DOHH2 (cell line): ENCODE data around the gene CACNB4.
"Not testable (repeated sequence)": the region's sequence is repeated elsewhere in the genome, so short reads cannot be mapped to it uniquely, and the experiment has no call there.

Source experiments
- H3F3A ChIP-seq: fragments of 200-600 bp; sonication (generic), shearing (Covaris generic); 2 replicates; pipeline ENCODE4 v1.6.0; 2016; ENCODE audit warnings: antibody characterized with exemption, mild to moderate bottlenecking; ENCODE audit not compliant: control insufficient read depth, insufficient read depth
- H3K27ac ChIP-seq: fragments of 200-600 bp; sonication (generic); 2 replicates; pipeline ENCODE4 v1.5.1; 2014; ENCODE audit warnings: low read depth, mild to moderate bottlenecking, low read length, moderate library complexity
- H3K27me3 ChIP-seq: fragments of 200-600 bp; sonication (generic); 2 replicates; pipeline ENCODE4 v1.6.1; 2014; ENCODE audit warnings: mild to moderate bottlenecking, low read length, mixed read lengths; ENCODE audit not compliant: control insufficient read depth
- H3K36me3 ChIP-seq: fragments of 200-600 bp; sonication (generic); 2 replicates; pipeline ENCODE4 v1.6.1; 2014; ENCODE audit warnings: mild to moderate bottlenecking, low read length, moderate library complexity, mixed read lengths; ENCODE audit not compliant: control insufficient read depth
- H3K4me1 ChIP-seq: fragments of 200-600 bp; sonication (generic); 2 replicates; pipeline ENCODE4 v1.6.1; 2014; ENCODE audit warnings: mild to moderate bottlenecking, low read length, mixed read lengths; ENCODE audit not compliant: control insufficient read depth
- H3K4me2 ChIP-seq: fragments of 200-600 bp; sonication (generic); 2 replicates; pipeline ENCODE4 v1.6.0; 2014; ENCODE audit warnings: mild to moderate bottlenecking, low read length, moderate library complexity
- H3K4me3 ChIP-seq: fragments of 200-600 bp; sonication (generic); 2 replicates; pipeline ENCODE4 v1.5.1; 2014; ENCODE audit warnings: mild to moderate bottlenecking, low read length, mixed read lengths
- H3K79me2 ChIP-seq: fragments of 200-600 bp; sonication (generic); 2 replicates; pipeline ENCODE4 v1.6.1; 2014; ENCODE audit warnings: mild to moderate bottlenecking, low read length, mixed read lengths; ENCODE audit not compliant: control insufficient read depth
- H3K9me2 ChIP-seq: fragments of 200-600 bp; sonication (generic); replicated peaks from 2 replicates; pipeline ENCODE4 v1.6.1; 2014; ENCODE audit warnings: mild to moderate bottlenecking, low read length, mixed read lengths; ENCODE audit not compliant: control insufficient read depth
- H3K9me3 ChIP-seq: fragments of 200-600 bp; sonication (generic); 2 replicates; pipeline ENCODE4 v1.6.1; 2014; ENCODE audit warnings: antibody characterized with exemption, low read length, mixed read lengths; ENCODE audit not compliant: control insufficient read depth, insufficient read depth
- H4K20me1 ChIP-seq: fragments of 200-600 bp; sonication (generic); 2 replicates; pipeline ENCODE4 v1.6.0; 2014; ENCODE audit warnings: low read depth, mild to moderate bottlenecking, antibody characterized with exemption, low read length, moderate library complexity; ENCODE audit not compliant: control insufficient read depth, insufficient read depth
- EZH2phosphoT487 ChIP-seq: fragments of 200-600 bp; sonication (generic); IDR thresholded peaks from 2 replicates; pipeline ENCODE4 v1.6.1; 2017; ENCODE audit warnings: borderline replicate concordance, mild to moderate bottlenecking, antibody characterized with exemption, low read length, moderate library complexity, mixed read lengths
- TF ChIP-seq, protein P1 (sequence below): fragments of 200-600 bp; sonication (generic); IDR thresholded peaks from one replicate; pipeline ENCODE4 v1.5.1; 2014; ENCODE audit warnings: antibody characterized with exemption, mild to moderate bottlenecking, low read depth, low read length; ENCODE audit not compliant: poor library complexity, severe bottlenecking

The CACNB4 gene

DNA sequence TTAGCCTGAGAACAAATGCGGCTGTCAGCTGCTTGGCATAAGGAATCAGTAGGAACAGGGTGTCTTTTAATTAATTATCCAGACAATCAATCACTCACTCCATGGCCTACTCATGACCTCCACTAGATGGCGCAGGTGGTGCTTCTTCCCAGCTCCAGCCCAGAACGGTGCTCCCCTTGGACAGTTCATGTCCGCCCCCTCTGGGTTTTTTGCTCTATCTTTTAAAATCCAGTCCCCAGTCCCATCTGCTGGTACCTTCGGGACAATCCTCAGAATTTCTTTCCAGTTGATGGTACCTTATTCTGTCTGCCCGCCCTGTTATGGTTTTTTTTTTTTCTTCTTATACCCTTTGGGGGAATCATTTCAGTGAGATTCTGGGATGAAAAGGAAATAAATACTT is 99.8 kb downstream of the CACNB4 start:
- Histone ChIP-seq H3K27ac (no peak overlapping the region), H3K27me3 (peaks cover 9% of the 10 kb centered on the region), H4K20me1 (no peaks in the 10 kb centered on the region), H3K9me2 (no peaks in the 10 kb centered on the region), H3K4me3 (no peak overlapping the region), H3F3A (no peaks in the 10 kb centered on the region), H3K9me3 (no peaks in the 10 kb centered on the region), H3K4me2 (no peak overlapping the region), H3K36me3 (no peaks in the 10 kb centered on the region), H3K79me2 (no peaks in the 10 kb centered on the region), H3K4me1 (no peaks in the 10 kb centered on the region)
- TF ChIP-seq EZH2phosphoT487: no peak
- TF ChIP-seq, protein P1, sequence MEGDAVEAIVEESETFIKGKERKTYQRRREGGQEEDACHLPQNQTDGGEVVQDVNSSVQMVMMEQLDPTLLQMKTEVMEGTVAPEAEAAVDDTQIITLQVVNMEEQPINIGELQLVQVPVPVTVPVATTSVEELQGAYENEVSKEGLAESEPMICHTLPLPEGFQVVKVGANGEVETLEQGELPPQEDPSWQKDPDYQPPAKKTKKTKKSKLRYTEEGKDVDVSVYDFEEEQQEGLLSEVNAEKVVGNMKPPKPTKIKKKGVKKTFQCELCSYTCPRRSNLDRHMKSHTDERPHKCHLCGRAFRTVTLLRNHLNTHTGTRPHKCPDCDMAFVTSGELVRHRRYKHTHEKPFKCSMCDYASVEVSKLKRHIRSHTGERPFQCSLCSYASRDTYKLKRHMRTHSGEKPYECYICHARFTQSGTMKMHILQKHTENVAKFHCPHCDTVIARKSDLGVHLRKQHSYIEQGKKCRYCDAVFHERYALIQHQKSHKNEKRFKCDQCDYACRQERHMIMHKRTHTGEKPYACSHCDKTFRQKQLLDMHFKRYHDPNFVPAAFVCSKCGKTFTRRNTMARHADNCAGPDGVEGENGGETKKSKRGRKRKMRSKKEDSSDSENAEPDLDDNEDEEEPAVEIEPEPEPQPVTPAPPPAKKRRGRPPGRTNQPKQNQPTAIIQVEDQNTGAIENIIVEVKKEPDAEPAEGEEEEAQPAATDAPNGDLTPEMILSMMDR: peak; percentile 89

DNA sequence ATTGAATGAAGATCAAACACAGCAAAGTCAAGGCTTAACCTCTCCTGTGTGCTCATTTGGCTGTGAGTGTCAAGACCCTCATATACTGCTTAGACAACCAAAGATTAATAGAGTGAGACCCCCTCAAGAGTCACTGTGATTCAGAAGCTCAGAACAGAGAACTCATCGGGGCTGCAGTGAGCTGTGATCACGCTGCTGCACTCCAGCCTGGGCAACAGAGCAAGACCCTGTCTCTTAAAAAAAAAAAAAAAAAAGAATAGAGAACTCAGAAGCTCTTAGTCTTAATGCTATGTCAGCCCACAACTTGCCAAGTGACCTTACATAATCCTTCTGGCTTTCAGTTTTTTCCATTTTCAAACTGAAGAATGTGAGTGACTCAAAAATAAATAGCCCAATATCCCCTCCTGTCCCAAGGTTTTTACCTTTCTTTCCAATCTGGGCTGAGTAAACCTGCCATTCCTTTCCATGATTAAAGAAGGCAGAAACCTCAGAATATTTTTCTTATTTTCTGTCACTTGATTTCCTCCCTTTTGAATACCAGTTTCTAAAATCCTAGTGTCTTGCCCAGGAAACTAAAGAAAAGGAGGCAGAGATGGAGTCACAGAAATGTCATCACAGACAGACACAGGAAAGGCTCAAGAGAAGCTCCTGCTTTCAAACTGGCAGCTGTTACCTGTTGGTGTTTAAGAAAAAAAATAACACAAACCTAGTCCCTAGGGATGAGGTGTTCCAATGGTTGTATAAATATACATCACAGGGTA is 102.4 kb downstream of the CACNB4 start:
- H3K36me3 ChIP-seq: no peaks in the 10 kb centered on the region
- no peak for TF ChIP-seq EZH2phosphoT487
- TF ChIP-seq, protein P1: no peak

DNA sequence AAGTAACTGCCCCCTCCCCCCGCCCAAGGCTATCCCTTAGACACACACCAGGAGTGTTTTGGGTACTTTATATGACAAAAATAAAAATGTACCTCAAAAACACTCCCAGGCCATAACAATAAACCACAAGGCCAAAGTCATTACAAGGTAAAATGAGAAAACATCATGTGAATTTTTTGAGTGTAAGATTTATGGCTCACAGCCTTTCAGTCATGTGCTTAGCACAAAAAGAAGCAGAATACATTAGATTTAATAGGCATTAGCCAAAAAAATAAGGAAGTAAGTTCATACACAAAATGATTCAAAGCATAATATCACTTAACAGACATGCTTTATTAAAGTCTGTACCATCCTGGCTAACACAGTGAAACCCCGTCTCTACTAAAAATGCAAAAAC is 103.7 kb downstream of the CACNB4 start:
- no peaks in the 10 kb centered on the region for H3K9me3 ChIP-seq
- H3K4me2 ChIP-seq: no peak overlapping the region
- no peak overlapping the region for H3K27ac ChIP-seq
- no peaks in the 10 kb centered on the region for H3K36me3 ChIP-seq
- H3K27me3 ChIP-seq: 0 out of 2 replicates have a peak, but pooled peaks cover 2% of the 10 kb centered on the region
- no peaks in the 10 kb centered on the region for H3F3A ChIP-seq
- H4K20me1 ChIP-seq: no peaks in the 10 kb centered on the region
- no peaks in the 10 kb centered on the region for H3K79me2 ChIP-seq
- no peak for TF ChIP-seq EZH2phosphoT487
- TF ChIP-seq, protein P1: no peak
- H3K4me3 ChIP-seq: no peak overlapping the region
- H3K4me1 ChIP-seq: no peaks in the 10 kb centered on the region
- no peaks in the 10 kb centered on the region for H3K9me2 ChIP-seq

More for the DNA sequence above, 102.4 kb downstream of the CACNB4 start:
- Histone ChIP-seq H3F3A (no peaks in the 10 kb centered on the region), H3K9me3 (no peaks in the 10 kb centered on the region), H3K4me1 (no peaks in the 10 kb centered on the region), H3K4me2 (no peak overlapping the region), H3K79me2 (no peaks in the 10 kb centered on the region), H3K27ac (no peak overlapping the region), H3K27me3 (no peaks in the 10 kb centered on the region), H4K20me1 (no peaks in the 10 kb centered on the region), H3K4me3 (no peak overlapping the region), H3K9me2 (no peaks in the 10 kb centered on the region)

GRCh38 chr2:151994178-151994577 is 104.7 kb downstream of the CACNB4 start:
- H4K20me1 ChIP-seq, H3K9me2 ChIP-seq, H3K4me2 ChIP-seq, H3K79me2 ChIP-seq, H3K36me3 ChIP-seq, H3K4me1 ChIP-seq, H3F3A ChIP-seq, H3K27me3 ChIP-seq, H3K9me3 ChIP-seq, H3K27ac ChIP-seq, H3K4me3 ChIP-seq: not testable (repeated sequence)
